Epithelial cell of esophagus (primary cell): ENCODE data around the gene POFUT1.

Experiments used
- DNase-seq: peaks from one replicate; pipeline ENCODE4 v3.0.0; 2010; ENCODE audit warnings: low read depth
- H3K4me3 ChIP-seq: 2 replicates; pipeline ENCODE4 v1.5.1; 2011; ENCODE audit warnings: mild to moderate bottlenecking, low read length, control low read depth
- CTCF ChIP-seq: IDR thresholded peaks from 2 replicates; pipeline ENCODE4 v1.5.1; 2011; ENCODE audit warnings: low read depth, mild to moderate bottlenecking, low read length, control low read depth, inconsistent platforms; ENCODE audit not compliant: insufficient read depth; ENCODE audit errors: missing control alignments

The POFUT1 gene

GRCh38 chr20:32224463-32224862, 16.8 kb downstream of the POFUT1 start:
- TF ChIP-seq CTCF = no peak
- no peak for DNase-seq
- no peak overlapping the region for H3K4me3 ChIP-seq

GRCh38 chr20:32226391-32226790, 18.7 kb downstream of the POFUT1 start:
- no peak overlapping the region for H3K4me3 ChIP-seq
- DNase-seq = no peak
- no peak for TF ChIP-seq CTCF

GRCh38 chr20:32227306-32227705, 19.6 kb downstream of the POFUT1 start:
- H3K4me3 ChIP-seq = no peak overlapping the region
- TF ChIP-seq CTCF = no peak
- no peak for DNase-seq

- no peak for DNase-seq
- no peak for TF ChIP-seq CTCF
- H3K4me3 ChIP-seq = no peak overlapping the region
Observed at GRCh38 chr20:32227744-32228688, 20.3 kb downstream of the POFUT1 start.

- no peak for DNase-seq
- H3K4me3 ChIP-seq = no peak overlapping the region
- no peak for TF ChIP-seq CTCF
Observed at GRCh38 chr20:32229251-32229747, 21.6 kb downstream of the POFUT1 start.

- no peak overlapping the region for H3K4me3 ChIP-seq
- DNase-seq = no peak
- no peak for TF ChIP-seq CTCF
Observed at GRCh38 chr20:32230707-32231106, 23.0 kb downstream of the POFUT1 start.
